Measurements from ENCODE around the gene ELOVL5.

DNA sequence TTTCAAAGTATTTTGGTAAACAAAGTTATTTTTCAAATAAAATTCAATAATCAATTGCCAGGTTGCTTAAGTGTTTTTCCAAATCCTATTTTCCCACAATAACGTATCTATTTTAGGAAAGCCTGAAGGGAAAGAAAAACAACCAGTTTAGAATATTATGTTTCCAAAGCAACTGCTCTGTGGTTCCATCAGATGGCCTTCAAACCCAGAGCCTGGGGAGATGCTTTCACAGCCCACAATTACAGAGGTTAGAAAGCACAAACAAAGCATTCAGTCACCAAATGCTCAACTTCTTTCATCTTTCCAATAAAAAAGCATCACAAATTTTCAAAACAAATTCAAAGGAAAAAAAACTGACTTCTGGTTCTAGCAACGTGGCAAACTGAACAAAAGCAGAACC lies 66.0 kb downstream of the ELOVL5 start:
- TF ChIP-seq POLR2AphosphoS5 (IDR thresholded peaks at IDR 0.05; ENCODE audit: low read depth) (no peak), EZH2phosphoT487 (IDR thresholded peaks at IDR 0.05; ENCODE audit: unreplicated experiment) (no peak), ZNF331 (CRISPR knock-in tag; IDR thresholded peaks at IDR 0.05; ENCODE audit: low read depth) (no peak), JUNB (IDR thresholded peaks at IDR 0.05; ENCODE audit: unreplicated experiment) (no peak), NANOG (IDR thresholded peaks at IDR 0.05; ENCODE audit: borderline replicate concordance) (no peak)
- TF ChIP-seq, protein P1, sequence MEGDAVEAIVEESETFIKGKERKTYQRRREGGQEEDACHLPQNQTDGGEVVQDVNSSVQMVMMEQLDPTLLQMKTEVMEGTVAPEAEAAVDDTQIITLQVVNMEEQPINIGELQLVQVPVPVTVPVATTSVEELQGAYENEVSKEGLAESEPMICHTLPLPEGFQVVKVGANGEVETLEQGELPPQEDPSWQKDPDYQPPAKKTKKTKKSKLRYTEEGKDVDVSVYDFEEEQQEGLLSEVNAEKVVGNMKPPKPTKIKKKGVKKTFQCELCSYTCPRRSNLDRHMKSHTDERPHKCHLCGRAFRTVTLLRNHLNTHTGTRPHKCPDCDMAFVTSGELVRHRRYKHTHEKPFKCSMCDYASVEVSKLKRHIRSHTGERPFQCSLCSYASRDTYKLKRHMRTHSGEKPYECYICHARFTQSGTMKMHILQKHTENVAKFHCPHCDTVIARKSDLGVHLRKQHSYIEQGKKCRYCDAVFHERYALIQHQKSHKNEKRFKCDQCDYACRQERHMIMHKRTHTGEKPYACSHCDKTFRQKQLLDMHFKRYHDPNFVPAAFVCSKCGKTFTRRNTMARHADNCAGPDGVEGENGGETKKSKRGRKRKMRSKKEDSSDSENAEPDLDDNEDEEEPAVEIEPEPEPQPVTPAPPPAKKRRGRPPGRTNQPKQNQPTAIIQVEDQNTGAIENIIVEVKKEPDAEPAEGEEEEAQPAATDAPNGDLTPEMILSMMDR (conservative IDR thresholded peaks at IDR 0.05; ENCODE audit: low read depth in 2 of 2), result no peak
- TF ChIP-seq, protein P2, sequence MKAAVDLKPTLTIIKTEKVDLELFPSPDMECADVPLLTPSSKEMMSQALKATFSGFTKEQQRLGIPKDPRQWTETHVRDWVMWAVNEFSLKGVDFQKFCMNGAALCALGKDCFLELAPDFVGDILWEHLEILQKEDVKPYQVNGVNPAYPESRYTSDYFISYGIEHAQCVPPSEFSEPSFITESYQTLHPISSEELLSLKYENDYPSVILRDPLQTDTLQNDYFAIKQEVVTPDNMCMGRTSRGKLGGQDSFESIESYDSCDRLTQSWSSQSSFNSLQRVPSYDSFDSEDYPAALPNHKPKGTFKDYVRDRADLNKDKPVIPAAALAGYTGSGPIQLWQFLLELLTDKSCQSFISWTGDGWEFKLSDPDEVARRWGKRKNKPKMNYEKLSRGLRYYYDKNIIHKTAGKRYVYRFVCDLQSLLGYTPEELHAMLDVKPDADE (IDR thresholded peaks at IDR 0.05), result no peak
- TF ChIP-seq, protein P3, sequence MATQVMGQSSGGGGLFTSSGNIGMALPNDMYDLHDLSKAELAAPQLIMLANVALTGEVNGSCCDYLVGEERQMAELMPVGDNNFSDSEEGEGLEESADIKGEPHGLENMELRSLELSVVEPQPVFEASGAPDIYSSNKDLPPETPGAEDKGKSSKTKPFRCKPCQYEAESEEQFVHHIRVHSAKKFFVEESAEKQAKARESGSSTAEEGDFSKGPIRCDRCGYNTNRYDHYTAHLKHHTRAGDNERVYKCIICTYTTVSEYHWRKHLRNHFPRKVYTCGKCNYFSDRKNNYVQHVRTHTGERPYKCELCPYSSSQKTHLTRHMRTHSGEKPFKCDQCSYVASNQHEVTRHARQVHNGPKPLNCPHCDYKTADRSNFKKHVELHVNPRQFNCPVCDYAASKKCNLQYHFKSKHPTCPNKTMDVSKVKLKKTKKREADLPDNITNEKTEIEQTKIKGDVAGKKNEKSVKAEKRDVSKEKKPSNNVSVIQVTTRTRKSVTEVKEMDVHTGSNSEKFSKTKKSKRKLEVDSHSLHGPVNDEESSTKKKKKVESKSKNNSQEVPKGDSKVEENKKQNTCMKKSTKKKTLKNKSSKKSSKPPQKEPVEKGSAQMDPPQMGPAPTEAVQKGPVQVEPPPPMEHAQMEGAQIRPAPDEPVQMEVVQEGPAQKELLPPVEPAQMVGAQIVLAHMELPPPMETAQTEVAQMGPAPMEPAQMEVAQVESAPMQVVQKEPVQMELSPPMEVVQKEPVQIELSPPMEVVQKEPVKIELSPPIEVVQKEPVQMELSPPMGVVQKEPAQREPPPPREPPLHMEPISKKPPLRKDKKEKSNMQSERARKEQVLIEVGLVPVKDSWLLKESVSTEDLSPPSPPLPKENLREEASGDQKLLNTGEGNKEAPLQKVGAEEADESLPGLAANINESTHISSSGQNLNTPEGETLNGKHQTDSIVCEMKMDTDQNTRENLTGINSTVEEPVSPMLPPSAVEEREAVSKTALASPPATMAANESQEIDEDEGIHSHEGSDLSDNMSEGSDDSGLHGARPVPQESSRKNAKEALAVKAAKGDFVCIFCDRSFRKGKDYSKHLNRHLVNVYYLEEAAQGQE (IDR thresholded peaks at IDR 0.05; ENCODE audit: unreplicated experiment), result no peak

Data from GM23338 (cell line).